ENCODE data around the gene KAT2B.
A peak's percentile ranks its signal among the peaks of the same experiment; 100 is the strongest.

The KAT2B gene

GRCh38 chr3:20154078-20154477, 113.8 kb downstream of the KAT2B start:
- DNase-seq = no peak

DNA sequence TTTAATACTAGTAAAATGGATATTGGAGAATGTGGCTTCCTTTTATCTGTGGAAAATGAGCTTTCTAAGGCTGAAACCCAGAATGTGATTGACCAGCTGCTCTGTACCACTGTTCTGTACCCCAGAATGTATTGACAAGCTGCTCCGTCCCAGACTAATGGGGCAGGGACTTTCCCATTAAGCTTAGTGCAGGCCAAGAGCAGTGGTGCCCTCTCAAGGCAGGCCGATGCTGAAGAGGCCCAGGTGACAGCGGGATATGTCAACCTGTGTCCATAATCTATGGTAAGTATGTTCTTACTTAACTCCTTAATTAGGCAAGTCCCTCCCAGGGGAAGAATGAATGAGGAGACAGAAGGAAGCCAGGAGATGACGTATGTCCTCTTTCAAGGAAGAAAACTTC, 114.7 kb downstream of the KAT2B start:
- no peak for DNase-seq

DNA sequence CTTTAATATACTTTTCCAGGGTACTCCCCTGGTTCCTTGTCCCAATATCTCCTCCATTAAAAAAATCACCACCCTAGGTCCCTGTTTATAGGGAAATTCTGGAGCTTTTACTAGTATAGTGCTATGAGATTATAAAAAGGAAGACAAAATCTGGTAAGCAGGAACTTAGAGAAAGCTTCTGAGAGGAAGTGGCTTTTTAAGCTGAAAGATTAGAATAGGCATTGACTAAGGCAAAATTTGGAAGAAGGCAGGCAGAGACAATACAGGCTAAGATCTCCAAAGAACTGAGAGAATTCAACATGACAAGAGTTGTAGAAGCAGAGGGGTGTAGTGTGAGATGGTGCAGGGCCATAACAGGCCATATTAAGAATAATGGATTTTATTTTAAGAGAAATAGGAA, 120.0 kb downstream of the KAT2B start:
- DNase-seq = no peak

- no peak for DNase-seq
These were observed 121.5 kb downstream of the KAT2B start for GRCh38 chr3:20161714-20162113.

DNA sequence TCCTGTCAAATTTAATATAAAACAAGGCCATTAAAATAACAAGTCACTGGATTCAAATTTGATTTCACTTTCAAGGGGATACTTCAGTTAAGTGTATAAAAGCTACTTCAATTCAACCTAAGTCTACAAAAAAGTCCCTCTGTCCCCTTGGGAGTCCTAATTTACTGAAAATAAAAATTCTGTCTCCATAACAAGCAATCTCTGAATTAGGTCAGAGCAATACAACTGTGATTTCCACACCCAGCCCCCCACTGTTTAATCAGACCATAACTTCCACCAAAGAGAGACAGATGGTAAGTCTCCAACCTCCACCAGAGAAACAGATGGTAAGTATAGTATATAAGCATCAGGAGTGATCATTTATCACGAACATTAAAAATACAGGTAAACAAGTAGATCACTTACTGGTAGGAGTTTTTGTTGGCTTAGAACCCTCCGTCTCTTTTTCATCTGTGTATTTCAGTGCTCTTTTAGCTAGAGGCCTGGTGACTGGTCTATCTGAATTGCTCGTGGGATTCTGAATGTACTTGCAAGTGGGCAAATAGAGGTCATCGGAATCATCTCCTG, 133.7 kb downstream of the KAT2B start:
- DNase-seq = peak; percentile 94

DNA sequence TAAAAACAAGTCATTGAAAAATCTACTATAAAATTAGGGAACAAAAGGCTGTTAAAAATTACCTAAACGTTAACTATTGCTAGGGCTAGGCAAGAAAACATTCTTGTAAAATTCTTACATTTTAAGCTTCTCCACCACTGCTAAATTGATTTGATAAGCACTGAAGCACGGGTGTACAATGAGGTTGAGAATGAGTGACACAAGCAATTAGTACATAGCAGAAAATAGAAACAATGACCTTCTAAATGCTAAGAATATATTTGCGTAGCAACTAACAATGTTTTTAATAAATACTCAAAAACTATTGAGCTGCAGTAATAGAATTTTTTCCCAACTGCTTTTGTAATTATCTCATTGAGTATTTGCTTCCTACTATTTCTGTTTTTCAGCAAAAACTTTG, 141.0 kb downstream of the KAT2B start:
- DNase-seq = no peak

DNA sequence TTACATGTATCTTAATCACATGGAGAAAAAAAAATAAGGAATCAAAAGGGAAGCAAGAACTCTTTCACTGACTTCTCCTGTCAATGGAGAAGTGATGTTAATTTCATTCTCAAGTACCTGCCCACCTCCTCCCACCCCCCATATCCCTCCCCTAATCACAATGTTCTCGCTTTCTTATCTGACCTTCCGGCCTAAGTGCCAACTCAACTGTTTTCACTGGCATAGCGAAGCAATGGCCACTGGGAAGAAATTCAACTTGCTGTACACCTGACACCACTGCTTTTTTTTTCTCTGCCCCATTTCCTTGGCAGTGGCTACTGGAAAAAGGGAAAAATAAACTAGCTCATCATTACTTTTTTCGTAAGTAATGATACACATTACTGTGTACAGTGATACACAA, 142.0 kb downstream of the KAT2B start:
- no peak for DNase-seq

DNA sequence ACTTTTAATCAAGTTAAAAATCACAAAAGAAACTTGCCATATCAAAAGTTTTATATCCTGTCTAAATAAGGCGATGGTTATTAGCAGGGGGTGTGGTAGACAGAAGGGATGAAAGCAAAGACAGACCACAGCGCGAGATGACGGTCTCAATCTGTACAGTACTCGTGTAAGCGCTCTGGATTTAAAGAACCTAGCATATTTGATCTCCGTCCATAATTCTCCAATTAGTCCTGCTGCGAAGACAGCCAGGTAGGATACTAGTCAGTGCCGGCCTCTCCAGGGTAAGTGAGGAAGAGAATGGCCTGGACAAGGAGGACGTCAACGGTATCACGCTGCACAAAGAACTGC, 145.1 kb downstream of the KAT2B start:
- DNase-seq = no peak

GRCh38 chr3:20185679-20186599, 145.7 kb downstream of the KAT2B start, which contains the start of gene SGO1:
SGO1 (minus strand) TSS chr3:20186206; CDS start chr3:20184027, 2,179 bp downstream.
- peak; percentile 75 for DNase-seq

- no peak for DNase-seq
These were observed 146.4 kb downstream of the KAT2B start for GRCh38 chr3:20186600-20187004.

DNA sequence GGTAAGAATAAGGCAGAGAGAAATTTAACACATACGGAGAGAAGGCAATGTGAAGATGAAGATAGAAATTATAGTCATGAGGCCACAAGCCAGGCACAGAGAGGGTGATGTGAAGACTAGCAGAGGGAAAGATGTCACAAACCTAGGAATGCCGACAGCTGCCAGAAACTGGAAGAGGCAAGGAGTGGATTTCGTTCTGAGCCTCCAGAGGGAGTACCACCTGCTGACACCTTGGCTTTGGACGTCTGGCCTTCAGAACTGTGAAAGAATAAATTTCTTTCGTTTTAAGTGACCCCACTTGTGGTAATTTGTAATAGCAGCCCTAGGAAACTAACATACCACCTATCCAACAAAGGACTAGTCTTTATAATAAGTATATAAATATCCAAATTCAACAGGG, 150.7 kb downstream of the KAT2B start:
- DNase-seq = no peak

GRCh38 chr3:20194793-20195460, 154.7 kb downstream of the KAT2B start:
- DNase-seq = no peak

DNA sequence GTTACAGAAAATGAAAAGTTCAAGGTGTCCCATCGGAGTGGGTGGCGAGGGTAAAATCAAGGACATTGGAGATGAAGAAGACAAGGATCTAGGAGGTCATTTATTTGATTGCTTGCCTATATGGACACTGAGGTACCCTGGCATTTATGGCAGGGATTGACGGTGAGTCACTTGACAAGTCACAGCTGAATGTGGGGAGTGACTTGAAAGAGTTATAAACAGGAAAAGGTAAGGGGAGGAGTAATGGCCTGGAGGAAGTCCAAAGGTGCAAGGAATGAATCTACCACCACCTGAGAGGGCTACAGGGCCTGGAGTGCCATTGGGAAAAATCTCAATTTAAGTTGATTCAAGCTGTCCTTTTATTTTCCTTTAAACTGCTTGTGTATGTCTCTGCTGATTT, 157.5 kb downstream of the KAT2B start:
- no peak for DNase-seq

DNA sequence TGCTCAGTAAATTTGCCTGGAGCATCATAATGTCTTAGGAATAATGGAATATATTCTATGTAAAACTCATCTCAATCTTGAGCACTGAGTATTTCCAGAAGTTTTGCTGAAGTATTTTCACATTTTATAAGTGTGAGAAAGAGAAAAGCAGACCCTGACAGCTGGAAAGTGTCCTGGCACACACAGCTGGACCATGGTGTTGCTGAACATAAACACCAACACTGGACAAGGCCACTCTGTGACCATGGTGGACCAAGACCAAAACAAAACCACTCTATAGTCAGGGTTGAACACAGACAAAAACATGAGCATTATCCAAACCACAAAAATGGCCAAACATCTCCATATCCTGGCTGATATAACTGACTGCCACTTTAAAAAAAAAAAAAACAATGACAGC, 160.9 kb downstream of the KAT2B start:
- no peak for DNase-seq

All from NCI-H524 treated with DMSO at 0.1 percent for 48 hours (cell line).